Measurements from ENCODE around the gene PTN.

GRCh38 chr7:137266764-137267163 is 76.8 kb downstream of the PTN start:
- TF ChIP-seq THAP12 (CRISPR knock-in tag; IDR thresholded peaks at IDR 0.05) (no peak), TBP (optimal IDR thresholded peaks at IDR 0.05; ENCODE audit: low read depth, low read length) (no peak), CTCF (IDR thresholded peaks at IDR 0.05 in 2 of 3, conservative IDR thresholded peaks at IDR 0.05 in 1 of 3; ENCODE audit: insufficient read depth in 2 of 3, low read depth in 1 of 3, low read length in 3 of 3) (no peak), HIVEP1 (CRISPR knock-in tag; IDR thresholded peaks at IDR 0.05) (no peak)
